OCI-LY7 (cell line): ENCODE measurements around the gene RAB3GAP2. TPM values are rescaled to one million over a fixed set of nuclear protein-coding genes. Genes with fewer than 3 reads are reported as not detected.

Source experiments
- BruUV-seq: library from RNA; stranded (reverse); fragments of 400-500 nt; replicated peaks from 2 replicates; lab custom pipeline; 2021; lab: Mats Ljungman, UMichigan
- CTCF ChIA-PET: fragments of 300-600 bp; sonication (Branson Sonifier 250); formaldehyde crosslinking; loops from one replicate; lab custom pipeline; 2022; ENCODE audit warnings: antibody characterized with exemption; ENCODE audit not compliant: unreplicated experiment; lab: Charles Lee
- POLR2A ChIA-PET: fragments of 300-600 bp; sonication (Branson Sonifier 250); formaldehyde crosslinking; loops from one replicate; lab custom pipeline; 2022; ENCODE audit warnings: antibody characterized with exemption; lab: Charles Lee
- DNase-seq: peaks from one replicate; pipeline ENCODE4 v3.0.0-alpha.2; 2015; ENCODE audit warnings: low spot score
- H2AFZ ChIP-seq: fragments of 200-600 bp; sonication (generic), shearing (Covaris generic); 2 replicates; pipeline ENCODE4 v1.6.1; 2014; ENCODE audit warnings: mild to moderate bottlenecking, antibody characterized with exemption, low read length, moderate library complexity
- H3K27ac ChIP-seq: fragments of 200-600 bp; sonication (generic); 2 replicates; pipeline ENCODE4 v1.5.1; 2014; ENCODE audit warnings: mixed run types, low read depth, mild to moderate bottlenecking, moderate library complexity, low read length, inconsistent platforms; ENCODE audit not compliant: poor library complexity, severe bottlenecking
- H3K36me3 ChIP-seq: fragments of 200-600 bp; sonication (generic); 2 replicates; pipeline ENCODE4 v1.6.1; 2014; ENCODE audit warnings: mild to moderate bottlenecking, antibody characterized with exemption, low read length, moderate library complexity, mixed read lengths; ENCODE audit not compliant: insufficient read depth
- H3K4me1 ChIP-seq: fragments of 200-600 bp; sonication (generic); 2 replicates; pipeline ENCODE4 v1.5.1; 2014; ENCODE audit warnings: mild to moderate bottlenecking, low read length; ENCODE audit not compliant: insufficient read depth, poor library complexity, severe bottlenecking
- H3K4me2 ChIP-seq: fragments of 200-600 bp; sonication (generic); 2 replicates; pipeline ENCODE4 v1.6.1; 2014; ENCODE audit warnings: mild to moderate bottlenecking, low read length
- H3K4me3 ChIP-seq: fragments of 200-600 bp; sonication (generic); 2 replicates; pipeline ENCODE4 v1.5.1; 2014; ENCODE audit warnings: mild to moderate bottlenecking, low read depth, low read length; ENCODE audit not compliant: poor library complexity, severe bottlenecking
- H3K79me2 ChIP-seq: fragments of 200-600 bp; sonication (generic); 2 replicates; pipeline ENCODE4 v1.6.1; 2016; ENCODE audit warnings: low read depth, mild to moderate bottlenecking, low read length, moderate library complexity, mixed read lengths; ENCODE audit not compliant: insufficient read depth
- H3K9me2 ChIP-seq: fragments of 200-600 bp; sonication (generic); 2 replicates; pipeline ENCODE4 v1.6.1; 2016; ENCODE audit warnings: mild to moderate bottlenecking, low read length, mixed read lengths; ENCODE audit not compliant: insufficient read depth
- H3K9me3 ChIP-seq: fragments of 200-600 bp; sonication (generic); 2 replicates; pipeline ENCODE4 v1.6.1; 2014; ENCODE audit warnings: mild to moderate bottlenecking, mixed run types, low read length, mixed read lengths
- H4K20me1 ChIP-seq: fragments of 200-600 bp; sonication (generic); 2 replicates; pipeline ENCODE4 v1.6.1; 2014; ENCODE audit warnings: mild to moderate bottlenecking, antibody characterized with exemption, low read length, moderate library complexity, mixed read lengths; ENCODE audit not compliant: insufficient read depth
- CTCF ChIP-seq: fragments of 200-600 bp; sonication (generic); conservative IDR thresholded peaks from 2 replicates; pipeline ENCODE4 v1.5.1; 2014; ENCODE audit warnings: mild to moderate bottlenecking, antibody characterized with exemption, low read length, moderate library complexity, mixed read lengths
- EZH2phosphoT487 ChIP-seq: fragments of 200-600 bp; sonication (generic); IDR thresholded peaks from 2 replicates; pipeline ENCODE4 v1.6.1; 2018; ENCODE audit warnings: low read depth, borderline replicate concordance, mild to moderate bottlenecking, mixed run types, antibody characterized with exemption, low read length, moderate library complexity, mixed read lengths
- intact Hi-C: fragments of 100-400 bp; cut with micrococcal nuclease; formaldehyde crosslinking; loops from one replicate; pipeline ENCODE4 v1.10.0; 2022; ENCODE audit not compliant: unreplicated experiment
- total RNA-seq, 2 experiments: library from RNA; depleted of rRNA in 1 of 2; stranded (reverse); fragments of >200 nt in 1 of 2; shearing (Covaris generic) in 1 of 2; gene quantifications; 2 replicates each; pipeline ENCODE4 v1.2.3, GENCODE V29; 2014 to 2022

Gene RAB3GAP2
- total RNA-seq, 2 experiments from 2014 or later = 16.9 to 41.1 TPM

- Histone ChIP-seq H3K79me2 (peaks cover 8% of the 10 kb centered on the region; the same call in 1 of the 2 replicates), H3K4me2 (no peak overlapping the region), H3K9me3 (no peaks in the 10 kb centered on the region), H3K4me1 (peaks cover 5% of the 10 kb centered on the region), H3K27ac (no peak overlapping the region), H3K9me2 (no peaks in the 10 kb centered on the region), H2AFZ (no peak overlapping the region), H3K36me3 (peaks cover 31% of the 10 kb centered on the region), H4K20me1 (no peaks in the 10 kb centered on the region), H3K4me3 (no peak overlapping the region)
- no TSS peak for BruUV-seq
- TF ChIP-seq CTCF (no peak), EZH2phosphoT487 (no peak)
- intact Hi-C loops = no loop called here
- ChIA-PET POLR2A (interaction anchor here (0.7 to 2.8 kb wide), 3 partner anchors 12 to 968 kb away, joined by 4 to 9 read pairs (median 5); no protein-coding TSS in a partner anchor), CTCF (no interaction called here)
- DNase-seq = no peak
Observed at GRCh38 chr1:220224033-220224432, 48.2 kb downstream of the RAB3GAP2 start.

- Histone ChIP-seq H3K79me2 (peaks cover 8% of the 10 kb centered on the region; the same call in 1 of the 2 replicates), H2AFZ (no peak overlapping the region), H3K4me2 (no peak overlapping the region), H3K4me1 (peaks cover 5% of the 10 kb centered on the region), H3K27ac (no peak overlapping the region), H3K9me2 (no peaks in the 10 kb centered on the region), H4K20me1 (no peaks in the 10 kb centered on the region), H3K36me3 (peaks cover 24% of the 10 kb centered on the region), H3K4me3 (no peak overlapping the region), H3K9me3 (no peaks in the 10 kb centered on the region)
- TF ChIP-seq CTCF = no peak
- TF ChIP-seq EZH2phosphoT487 = no peak
- CTCF ChIA-PET = no interaction called here
- no peak for DNase-seq
- intact Hi-C loops = no loop called here
- POLR2A ChIA-PET = interaction anchor here (0.7 to 2.8 kb wide), 3 partner anchors 8 to 102 kb away, joined by 3 to 9 read pairs (median 3); no protein-coding TSS in a partner anchor
- no TSS peak for BruUV-seq
Observed at GRCh38 chr1:220222939-220223338, 49.3 kb downstream of the RAB3GAP2 start.

- Histone ChIP-seq H3K36me3 (peaks cover 20% of the 10 kb centered on the region), H3K4me1 (peaks cover 5% of the 10 kb centered on the region), H3K4me2 (no peak overlapping the region), H3K9me2 (no peaks in the 10 kb centered on the region), H3K9me3 (no peaks in the 10 kb centered on the region), H4K20me1 (no peaks in the 10 kb centered on the region), H2AFZ (no peak overlapping the region), H3K4me3 (no peak overlapping the region), H3K79me2 (peaks cover 13% of the 10 kb centered on the region; the same call in 1 of the 2 replicates), H3K27ac (no peak overlapping the region)
- ChIA-PET POLR2A (interaction anchor here (0.6 to 1.4 kb wide), 4 partner anchors 20 to 263 kb away, joined by 3 to 5 read pairs (median 3); no protein-coding TSS in a partner anchor), CTCF (no interaction called here)
- no peak for DNase-seq
- intact Hi-C loops = loop anchor here (2.0 kb wide), 1 partner anchor 51 kb away; the partner anchor contains the start of gene RAB3GAP2
- TF ChIP-seq EZH2phosphoT487 (no peak), CTCF (no peak)
- no TSS peak for BruUV-seq
Observed at GRCh38 chr1:220221670-220222069, 50.6 kb downstream of the RAB3GAP2 start.
